Measurements from ENCODE around the gene SUSD1.

GRCh38 chr9:112104901-112105300 is 70.2 kb downstream of the SUSD1 start:
- TF ChIP-seq CTCF (IDR thresholded peaks at IDR 0.05; ENCODE audit: extremely low read depth in 1 of 2, insufficient read depth in 1 of 2, low read depth in 1 of 2, low read length in 2 of 2) (no peak), POLR2AphosphoS5 (IDR thresholded peaks at IDR 0.05; ENCODE audit: insufficient read depth, low read depth, low read length) (no peak)

Measured in endothelial cell of umbilical vein (primary cell).